Fibroblast of skin of right biceps (primary cell): ENCODE data around the gene FUNDC1.
"Not testable (repeated sequence)": the region's sequence is repeated elsewhere in the genome, so short reads cannot be mapped to it uniquely, and the experiment has no call there.

Source experiments
- DNase-seq: peaks from one replicate; pipeline ENCODE4 v3.0.0-alpha.2; 2013

Gene FUNDC1, protein sequence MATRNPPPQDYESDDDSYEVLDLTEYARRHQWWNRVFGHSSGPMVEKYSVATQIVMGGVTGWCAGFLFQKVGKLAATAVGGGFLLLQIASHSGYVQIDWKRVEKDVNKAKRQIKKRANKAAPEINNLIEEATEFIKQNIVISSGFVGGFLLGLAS

DNA sequence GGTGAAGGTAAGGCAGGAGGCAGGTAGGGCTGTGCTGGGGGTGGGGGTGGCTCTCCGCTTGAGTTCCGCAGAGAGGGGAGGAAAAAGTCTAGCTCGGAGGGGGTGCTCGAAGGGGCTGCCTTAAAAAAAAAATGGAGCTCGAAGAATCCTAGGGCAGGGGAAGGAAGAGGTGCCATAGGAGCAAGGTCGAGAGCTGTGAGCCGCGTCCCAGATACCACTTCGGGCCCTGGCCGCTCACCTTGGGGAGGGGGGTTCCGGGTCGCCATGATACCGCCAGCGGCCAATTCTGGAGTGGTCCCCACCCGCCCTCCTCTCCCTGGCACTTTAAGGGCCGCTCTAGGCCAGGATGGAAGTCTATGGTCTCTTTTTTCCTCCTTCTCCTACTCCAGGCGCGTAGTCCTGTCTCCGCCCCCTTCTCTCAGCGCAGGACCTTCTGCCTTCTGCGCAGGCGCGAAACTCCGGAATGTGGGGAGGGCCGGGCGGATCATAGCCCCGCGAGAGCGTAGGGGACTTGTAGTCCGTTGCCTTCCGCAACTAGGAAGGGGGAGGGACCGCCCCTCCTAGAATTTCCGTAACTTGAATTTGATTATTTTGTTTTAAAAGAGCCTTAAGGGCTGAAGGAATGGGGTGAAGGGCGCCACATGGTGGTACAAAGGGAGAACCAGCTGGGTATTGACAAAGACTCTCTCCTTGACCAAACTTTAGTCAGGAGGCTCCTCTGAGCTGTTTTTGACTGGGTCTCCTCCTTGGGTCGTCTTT lies at the start of gene FUNDC1:
Gene FUNDC1, minus strand, starts transcription at position 293 of the 759 bp plus-strand sequence. Its CDS starts 27 bp downstream, at position 266.
- peak; percentile 94 for DNase-seq

- DNase-seq, result no peak
Measured at GRCh38 chrX:44585866-44586265, 43.2 kb upstream of the FUNDC1 start.

- peak; percentile 26 for DNase-seq
Measured at GRCh38 chrX:44580466-44580865, 37.8 kb upstream of the FUNDC1 start.

GRCh38 chrX:44572340-44572938 lies 29.8 kb upstream of the FUNDC1 start:
- no peak for DNase-seq

DNA sequence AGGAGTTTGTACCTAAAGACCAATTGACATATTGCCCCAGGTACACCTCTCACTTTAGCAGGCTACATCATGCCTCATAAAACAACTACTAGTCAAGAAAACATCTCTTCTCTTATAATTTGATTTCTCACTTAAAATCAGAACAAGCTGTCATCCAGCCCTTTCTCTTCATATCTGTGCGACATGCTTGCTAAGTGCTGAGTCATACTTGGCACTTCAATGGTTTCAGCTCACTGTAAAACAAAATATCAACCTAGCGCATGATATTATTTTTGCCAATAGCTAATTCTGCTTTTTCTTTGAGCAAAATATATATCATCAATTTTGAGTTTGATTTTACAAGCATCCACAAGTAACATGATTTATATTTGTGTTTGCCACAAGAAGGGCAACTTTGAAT lies 27.9 kb upstream of the FUNDC1 start:
- no peak for DNase-seq

DNA sequence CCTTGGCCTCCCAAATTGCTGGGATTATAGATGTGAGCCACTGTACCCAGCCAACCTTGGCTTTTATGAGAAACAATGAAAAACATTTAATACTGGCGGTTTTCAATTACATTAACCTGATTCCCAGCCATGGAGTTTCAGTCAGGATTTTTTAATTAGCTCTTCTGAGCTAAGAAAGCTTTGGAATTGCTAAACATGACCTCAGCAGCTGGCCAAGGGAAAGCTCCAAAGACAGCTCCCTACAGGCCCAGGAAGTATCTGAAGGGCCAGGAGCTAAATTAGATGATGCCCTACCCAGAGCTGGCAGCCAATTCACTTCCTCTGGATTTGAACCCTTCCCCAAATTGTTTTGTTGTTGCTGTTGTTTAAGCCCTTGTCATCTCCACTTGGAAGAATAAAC lies 26.5 kb upstream of the FUNDC1 start:
- no peak for DNase-seq

- no peak for DNase-seq
Measured at GRCh38 chrX:44568196-44568595, 25.5 kb upstream of the FUNDC1 start.

GRCh38 chrX:44561896-44562295 lies 19.2 kb upstream of the FUNDC1 start:
- DNase-seq, result not testable (repeated sequence)

DNA sequence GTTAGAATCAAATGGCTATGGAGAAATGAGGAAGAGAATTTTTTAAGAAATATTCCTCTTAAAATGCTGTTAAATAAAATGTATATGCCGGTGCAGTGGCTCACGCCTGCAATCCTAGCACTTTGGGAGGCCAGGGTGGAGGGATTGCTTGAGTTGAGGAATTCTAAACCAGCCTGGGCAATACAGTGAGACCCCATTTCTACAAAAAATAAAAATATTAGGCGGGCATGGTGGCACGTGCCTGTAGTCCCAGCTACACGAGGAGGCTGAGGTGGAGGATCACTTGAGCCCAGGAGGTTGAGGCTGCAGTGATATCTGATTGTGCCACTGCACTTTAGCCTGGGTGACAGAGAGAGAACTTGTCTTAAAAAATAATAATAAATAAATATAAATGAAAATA lies 7.9 kb upstream of the FUNDC1 start:
- no peak for DNase-seq

DNA sequence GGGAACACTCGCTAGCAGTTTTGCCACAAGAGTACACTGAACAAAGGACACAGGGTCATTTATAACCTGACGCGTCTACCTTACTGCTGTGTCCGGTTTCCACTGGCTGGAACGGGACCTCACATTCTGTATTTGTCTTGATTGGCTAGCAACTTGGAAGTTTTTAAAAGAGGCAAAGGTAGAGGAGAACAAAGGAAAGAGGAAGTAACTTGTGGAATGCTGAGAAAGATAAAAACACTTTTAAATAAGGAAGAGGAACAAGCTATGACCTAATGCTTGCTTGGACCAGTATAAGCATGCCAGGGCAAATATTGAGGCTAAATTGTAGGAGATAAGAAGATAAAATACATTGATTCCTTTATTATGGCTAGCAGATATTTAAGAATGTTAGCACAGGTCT lies 2.8 kb upstream of the FUNDC1 start:
- DNase-seq, result not testable (repeated sequence)

GRCh38 chrX:44544036-44544435 lies 1.4 kb upstream of the FUNDC1 start:
- no peak for DNase-seq

DNA sequence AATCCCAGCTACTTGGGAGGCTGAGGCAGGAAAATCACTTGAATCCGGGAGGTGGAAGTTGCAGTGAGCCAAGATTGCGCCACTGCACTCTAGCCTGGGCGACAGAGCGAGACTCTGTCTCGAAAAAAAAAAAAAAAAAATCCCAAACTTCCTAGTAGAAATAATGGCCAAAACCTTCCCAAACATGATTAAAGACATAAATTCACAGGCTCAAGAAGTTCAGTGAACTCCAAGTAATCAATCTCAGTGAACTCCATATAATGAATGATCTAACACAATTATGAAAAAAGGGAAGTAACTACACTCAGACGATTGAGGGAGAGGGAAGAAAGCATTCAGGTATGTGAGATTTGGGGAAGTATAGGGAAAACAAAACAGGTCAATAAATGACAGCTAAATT lies 6.5 kb downstream of the FUNDC1 start:
- no peak for DNase-seq

DNA sequence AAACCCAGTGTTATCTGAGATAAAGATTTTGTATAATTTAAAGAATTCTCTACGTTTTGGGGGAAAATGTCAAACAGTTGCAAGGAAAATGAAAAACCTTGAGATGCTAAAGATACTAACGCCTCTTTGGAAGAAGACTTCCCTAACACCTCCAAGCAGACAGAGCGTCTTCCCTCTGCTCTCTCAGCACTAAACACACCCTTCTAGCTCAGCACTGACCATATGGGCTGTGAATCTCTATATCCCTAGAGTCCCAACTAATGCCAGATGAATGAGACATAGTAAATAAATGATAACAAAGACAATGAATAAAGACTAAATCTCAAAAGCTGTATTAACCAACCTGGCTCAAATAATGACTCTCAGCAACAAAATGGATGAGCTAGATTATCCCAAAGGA lies 13.3 kb downstream of the FUNDC1 start:
- DNase-seq, result no peak

DNA sequence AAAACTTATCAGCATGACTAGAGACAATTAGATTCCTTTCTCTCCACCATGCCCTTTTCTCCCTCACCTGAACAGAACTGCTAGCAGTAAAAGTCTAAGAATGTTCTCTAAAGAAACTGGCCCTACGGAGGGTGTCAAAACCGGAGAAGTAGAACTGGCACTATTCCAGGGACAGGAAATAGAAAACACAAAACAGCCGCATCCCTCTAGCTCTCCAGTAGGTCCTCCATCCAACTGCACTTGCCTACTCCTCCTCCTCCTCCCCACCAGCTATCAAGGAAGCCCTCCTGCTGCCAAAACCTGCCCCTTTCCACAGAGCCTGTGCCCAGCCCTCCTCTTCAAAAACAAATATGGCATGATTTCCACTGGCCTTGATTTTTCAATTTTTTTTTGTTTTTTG lies 28.4 kb downstream of the FUNDC1 start:
- no peak for DNase-seq

DNA sequence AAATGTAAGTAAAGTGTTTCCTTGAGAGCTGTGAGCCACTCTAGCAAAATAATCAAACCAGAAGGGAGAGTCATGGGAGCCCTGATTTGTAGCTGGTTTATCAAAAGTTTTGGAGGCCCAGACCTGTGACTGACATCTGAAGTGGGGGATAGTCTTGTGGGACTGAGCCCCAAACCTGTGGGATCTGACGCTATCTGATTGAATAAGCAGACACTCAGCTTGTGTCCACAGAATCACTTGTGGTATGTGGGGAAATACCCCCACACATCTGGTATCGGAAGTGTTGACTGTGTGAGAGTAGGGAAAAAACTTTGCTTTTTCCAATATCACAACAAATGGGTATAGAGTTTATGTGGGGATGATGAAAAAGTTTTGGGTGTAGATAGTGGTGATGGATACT lies 35.4 kb downstream of the FUNDC1 start:
- DNase-seq, result no peak

- DNase-seq, result no peak
Measured at GRCh38 chrX:44506678-44507077, 36.0 kb downstream of the FUNDC1 start.

- DNase-seq, result no peak
Measured at GRCh38 chrX:44503560-44503959, 39.1 kb downstream of the FUNDC1 start.

GRCh38 chrX:44495091-44495490 lies 47.6 kb downstream of the FUNDC1 start:
- no peak for DNase-seq

GRCh38 chrX:44494357-44494756 lies 48.3 kb downstream of the FUNDC1 start:
- no peak for DNase-seq

GRCh38 chrX:44489515-44489914 lies 53.1 kb downstream of the FUNDC1 start:
- DNase-seq, result no peak

DNA sequence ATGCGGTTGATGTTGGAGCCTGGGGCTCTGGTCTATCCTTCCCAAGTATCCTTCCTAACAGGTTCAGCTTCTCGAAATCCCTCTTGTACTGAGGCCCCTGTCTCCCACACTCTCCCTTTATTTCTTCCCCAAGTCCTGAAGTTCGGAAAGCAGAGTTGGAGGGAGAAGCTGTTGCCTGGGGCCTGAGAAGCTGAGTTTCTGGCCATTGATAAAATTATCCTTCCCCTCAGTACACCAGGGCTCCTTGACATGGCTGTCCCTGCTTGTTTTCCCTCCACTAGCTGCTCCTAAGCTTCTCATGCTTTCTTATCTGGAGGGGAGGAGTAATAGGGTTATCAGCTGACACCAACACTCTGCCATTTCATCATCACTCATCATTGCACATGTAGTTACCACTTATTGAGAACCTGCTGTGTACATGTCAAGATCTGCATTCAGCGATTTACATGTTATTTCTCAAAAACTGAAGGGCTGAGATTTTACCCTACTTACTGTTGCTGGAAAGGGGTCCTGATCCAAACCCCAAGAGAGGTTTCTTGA lies 58.0 kb downstream of the FUNDC1 start:
- no peak for DNase-seq

DNA sequence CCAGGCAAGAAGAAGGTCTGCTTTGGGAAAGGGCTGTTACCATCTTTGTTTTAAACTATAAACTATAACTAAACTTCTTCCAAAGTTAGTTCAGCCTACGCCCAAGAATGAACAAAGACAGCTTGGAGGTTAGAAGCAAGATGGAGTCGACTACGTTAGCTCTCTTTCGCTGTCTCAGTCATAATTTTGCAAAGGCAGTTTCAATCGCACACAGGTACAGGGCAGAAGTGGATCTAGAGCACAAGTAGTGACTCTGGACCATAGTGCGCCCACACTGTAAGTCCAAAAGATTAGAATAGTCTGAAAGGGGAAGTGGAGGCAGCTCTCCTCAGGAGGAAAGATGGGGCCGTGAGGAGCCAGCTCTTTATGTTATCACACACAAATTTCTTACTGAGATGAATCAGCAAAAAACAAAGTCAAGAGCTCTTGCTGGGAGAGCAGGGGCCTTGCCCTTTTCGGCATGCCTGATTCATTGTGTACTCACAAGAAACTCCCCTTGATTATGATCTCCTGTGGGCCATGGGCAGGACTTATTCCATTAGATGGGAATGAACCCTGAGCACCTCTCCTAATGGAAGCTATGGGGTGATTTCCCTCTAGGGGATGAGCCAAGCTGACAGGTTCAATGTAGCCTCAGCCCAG lies 58.6 kb downstream of the FUNDC1 start:
- DNase-seq, result no peak

- no peak for DNase-seq
Measured at GRCh38 chrX:44482575-44482974, 60.1 kb downstream of the FUNDC1 start.

DNA sequence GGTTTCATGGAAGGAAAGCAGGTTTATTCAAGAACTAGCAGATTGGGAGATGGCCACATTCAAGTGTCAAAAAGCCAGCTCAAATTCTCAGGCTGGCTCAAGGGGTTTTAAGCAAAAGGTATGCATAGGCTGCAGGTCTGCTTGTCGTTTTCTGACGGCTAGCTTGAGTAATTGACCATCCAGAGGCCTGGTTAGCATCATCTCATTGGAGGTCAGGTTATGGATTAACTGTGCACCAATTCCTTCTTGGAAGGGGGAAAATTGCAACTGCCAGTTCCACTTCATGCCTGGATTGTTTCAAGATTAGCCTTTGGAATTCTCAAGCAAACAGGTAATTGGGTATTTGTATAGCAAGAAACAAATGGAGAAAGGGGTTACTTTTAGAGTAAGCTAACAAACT lies 62.1 kb downstream of the FUNDC1 start:
- DNase-seq, result no peak
